ENCODE measurements around the gene CDH23.
"Not testable (repeated sequence)": the region's sequence is repeated elsewhere in the genome, so short reads cannot be mapped to it uniquely, and the experiment has no call there.

Gene CDH23

DNA sequence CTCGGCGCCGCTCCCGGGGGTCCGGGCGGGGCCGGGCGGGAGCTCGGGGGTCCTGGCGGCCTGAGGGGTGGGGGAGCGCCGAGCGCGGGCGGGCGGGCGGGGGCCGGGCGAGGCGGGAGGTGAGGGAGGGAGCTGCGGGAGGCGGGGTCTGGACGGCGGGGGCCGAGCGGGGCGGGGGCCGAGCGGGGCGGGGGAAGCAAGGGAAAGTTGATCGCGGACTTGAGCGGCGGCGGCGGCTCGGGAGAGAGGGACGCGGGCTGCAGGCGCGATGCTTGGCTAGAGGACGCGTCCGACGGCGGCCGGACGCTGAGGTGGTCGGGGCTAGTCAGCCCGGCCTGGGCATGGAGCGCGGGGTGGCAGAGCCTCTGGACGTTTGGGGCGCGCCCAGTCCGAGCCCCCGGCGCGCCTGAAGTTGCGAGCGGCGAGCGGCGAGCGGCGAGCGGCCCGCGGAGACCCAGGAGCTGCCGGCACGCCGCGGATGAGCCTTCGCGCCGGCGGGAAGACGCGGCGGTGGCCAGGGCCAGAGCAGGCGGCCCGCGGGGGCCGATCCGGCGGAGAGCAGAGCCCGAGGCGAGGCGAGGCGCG lies at the start of gene CDH23:
Gene CDH23 (plus strand): TSS at position 210 of the 585 bp plus-strand sequence. CDS start 42,912 bp downstream, outside the sequence.
- DNase-seq = no peak

DNA sequence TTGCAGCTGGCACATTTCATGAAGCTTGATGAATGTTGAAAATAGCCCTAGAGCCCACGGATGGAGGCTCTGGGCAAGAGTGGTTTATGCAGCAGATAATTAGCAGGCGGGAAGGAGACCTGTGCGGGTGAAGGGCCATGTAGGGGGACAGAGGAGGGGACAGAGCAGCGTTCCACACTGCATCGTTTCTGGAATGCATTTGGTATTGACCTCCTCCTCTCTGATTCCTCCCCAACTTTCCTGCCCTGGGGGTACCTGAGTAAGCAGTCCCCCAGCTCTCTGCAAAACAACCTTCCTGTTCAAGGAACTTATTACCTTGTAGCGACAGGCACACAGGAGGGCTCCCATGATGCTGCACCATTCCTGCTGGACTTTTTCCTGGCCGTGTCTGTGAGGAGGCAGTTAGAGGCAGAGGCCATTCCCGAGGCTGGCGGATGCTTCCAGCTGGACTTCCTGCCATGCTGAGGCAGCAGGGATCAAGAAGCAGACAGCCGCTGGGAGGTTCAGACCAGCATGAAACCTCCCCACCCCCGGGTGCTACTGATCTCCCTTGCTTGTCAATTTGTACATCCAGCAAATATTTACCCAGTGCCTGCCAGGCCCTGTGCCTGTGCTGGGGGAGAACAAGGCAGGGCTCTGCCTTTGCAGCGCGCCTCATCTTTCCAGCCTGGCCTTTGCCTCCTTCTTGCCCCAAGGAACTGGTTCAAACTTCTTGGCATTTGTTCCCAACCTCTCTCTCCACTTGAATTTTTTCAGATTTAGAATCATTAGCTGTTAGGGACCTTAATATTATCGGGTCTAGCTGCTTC lies 48.9 kb upstream of the CDH23 start:
- no peak for DNase-seq

DNA sequence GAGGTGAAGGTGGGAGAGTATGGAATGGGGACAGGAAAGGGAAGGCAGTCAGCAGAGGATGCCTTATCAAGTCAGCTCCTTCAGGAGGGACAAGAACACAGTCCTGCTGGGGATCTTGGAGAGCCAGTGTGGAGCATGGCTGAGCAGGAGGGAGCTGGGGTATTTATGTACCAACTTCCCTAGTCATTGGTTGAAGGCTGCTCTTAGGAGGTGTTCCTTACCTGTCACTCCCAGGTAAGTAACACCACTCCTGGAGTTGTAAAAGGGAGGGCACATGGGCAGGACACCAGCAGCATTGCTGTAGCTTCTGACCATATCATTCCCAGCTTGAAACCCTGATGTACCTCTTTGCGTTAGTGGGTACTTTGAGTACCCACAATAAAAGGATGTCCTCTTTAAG lies 47.9 kb upstream of the CDH23 start:
- no peak for DNase-seq

DNA sequence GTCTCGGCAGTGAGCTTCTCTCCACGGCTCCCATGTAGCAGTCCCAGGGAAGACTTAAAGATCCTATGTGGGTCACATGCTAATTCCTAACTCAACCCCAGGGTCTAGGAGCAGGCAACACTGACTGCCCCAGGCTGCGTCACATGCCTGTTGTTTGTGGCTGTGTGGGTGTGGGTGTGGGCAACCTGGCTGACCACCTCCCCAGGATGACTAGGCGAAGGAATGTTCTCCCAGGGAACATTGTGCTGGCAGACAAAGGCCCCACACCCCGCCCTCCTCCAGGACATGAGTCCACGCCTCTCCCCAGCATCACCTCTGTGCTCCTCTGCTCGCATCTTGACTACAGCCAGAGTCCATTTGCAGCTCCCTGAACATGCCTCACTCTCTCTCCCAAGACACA lies 47.3 kb upstream of the CDH23 start:
- DNase-seq = no peak

DNA sequence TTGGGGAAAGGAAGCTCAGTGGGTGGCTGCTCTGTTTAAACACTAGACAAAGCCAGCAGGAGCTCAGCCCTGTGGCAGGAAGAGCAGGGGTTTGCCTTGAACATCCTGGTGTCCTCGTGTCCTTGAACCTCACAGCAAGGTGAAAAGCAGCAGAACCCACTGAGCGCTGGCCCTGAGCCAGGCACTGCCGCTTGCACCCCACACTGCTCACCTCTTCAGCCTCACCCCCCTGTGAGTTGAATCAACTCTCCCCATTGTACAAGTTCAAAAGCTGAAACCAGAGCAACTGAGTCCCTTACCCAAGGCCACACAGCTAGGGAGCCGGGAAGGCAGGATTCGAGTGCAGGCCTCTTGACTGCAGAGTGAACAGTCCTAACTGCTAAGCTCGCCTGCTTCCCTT lies 45.6 kb upstream of the CDH23 start:
- no peak for DNase-seq

DNA sequence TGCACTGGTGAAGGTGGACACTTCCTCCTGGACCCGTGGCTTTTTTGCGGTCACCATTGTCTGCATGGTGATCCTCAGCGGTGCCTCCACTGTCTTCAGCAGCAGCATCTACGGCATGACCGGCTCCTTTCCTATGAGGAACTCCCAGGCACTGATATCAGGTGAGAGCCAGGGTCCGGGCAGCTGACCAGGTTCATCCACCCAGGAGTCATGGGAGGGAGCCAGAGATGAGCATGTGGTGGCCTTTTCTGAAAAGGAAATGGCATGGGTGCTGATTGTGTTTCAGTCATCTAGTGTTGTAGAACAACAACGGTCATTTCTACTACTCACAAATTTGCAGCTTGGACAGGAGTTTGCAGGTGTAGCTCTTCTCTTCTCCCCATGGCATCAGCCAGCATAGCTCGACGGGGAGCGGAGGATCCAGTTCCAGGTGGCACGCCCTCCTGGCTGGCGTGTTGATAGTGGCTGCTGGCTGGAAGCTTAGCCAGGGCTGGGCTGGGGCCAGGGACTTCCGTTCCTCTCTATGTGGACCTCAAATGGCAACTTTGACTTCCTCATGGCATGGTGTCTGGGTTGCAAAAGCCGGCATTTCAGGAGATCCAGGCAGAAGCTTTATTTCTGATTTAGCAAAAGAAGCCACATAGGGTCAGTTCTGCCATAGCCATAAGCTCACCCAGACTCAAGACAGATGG lies 44.9 kb upstream of the CDH23 start:
- DNase-seq = no peak

DNA sequence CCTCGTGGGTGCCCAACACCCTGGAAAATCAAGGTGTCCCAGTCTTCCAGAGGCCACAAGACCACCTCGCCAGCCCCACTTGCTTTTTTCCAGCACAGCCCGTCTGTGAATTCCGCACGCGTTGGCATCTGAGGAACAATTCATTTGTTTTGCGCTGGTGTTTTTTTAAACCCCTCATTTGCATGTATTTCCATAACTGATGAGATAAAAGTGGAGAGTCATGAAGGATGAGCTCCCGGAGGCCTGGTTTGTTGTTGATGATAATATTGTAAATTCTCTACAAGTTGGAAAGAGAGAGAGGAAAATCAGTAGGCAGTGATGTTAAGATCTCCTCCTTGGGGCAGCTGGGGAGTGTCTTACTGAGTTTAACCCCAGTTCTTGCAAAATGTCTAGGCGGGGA lies 43.1 kb upstream of the CDH23 start:
- DNase-seq = no peak

DNA sequence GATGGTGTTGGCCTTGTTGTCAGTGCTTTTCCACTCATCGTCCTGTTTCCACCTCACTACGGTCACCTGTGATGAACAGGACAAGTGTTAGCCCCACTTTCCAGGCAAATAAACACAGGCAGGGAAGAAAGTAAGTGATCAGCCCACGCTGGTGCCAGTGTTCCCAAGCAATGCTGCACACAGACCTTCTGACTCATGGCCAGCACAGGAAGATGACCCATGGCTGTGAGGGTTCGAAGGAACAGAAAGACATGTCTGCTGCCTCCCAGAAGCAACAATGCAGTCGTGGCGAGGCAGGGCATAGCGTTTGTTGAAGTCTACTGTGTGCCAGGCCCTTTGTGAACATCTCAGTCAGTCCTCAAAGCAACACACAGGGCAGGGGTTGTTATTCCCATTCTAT lies 41.9 kb upstream of the CDH23 start:
- DNase-seq = no peak

DNA sequence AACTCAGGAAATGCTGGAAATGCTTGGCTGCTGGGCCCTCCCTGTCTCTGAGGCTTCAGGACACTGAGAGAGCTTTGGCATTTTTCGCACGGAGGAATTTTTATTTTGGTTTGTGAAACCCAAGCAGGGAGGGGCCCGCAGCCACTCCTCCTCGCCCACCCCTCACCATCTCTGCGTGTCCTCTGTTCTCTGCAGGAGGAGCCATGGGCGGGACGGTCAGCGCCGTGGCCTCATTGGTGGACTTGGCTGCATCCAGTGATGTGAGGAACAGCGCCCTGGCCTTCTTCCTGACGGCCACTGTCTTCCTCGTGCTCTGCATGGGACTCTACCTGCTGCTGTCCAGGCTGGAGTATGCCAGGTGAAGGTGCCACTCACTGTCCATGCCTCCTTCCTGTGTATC lies 40.8 kb upstream of the CDH23 start:
- no peak for DNase-seq

DNA sequence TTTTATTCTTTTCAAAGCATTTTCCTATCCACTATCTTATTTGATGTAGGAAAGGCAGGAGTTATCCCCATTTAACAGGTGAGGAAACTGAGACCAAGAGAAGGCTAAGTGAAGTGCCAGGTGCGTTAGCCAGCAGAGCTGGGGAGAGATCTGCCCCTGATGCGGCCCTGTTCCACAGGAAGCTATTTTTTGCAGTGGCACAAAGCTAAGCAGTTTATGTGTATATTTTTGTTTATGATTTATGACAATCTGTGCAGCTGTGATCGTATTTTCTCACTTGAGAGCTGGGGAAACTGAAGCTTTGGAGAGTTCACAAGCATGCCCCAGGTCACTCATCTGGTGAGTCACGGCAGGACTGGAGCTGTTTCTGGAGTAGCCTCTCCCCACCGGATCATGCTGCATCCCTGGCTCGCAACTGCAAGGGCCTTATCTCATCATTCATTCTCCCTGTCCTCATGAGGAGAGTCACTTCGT lies 38.9 kb upstream of the CDH23 start:
- no peak for DNase-seq

DNA sequence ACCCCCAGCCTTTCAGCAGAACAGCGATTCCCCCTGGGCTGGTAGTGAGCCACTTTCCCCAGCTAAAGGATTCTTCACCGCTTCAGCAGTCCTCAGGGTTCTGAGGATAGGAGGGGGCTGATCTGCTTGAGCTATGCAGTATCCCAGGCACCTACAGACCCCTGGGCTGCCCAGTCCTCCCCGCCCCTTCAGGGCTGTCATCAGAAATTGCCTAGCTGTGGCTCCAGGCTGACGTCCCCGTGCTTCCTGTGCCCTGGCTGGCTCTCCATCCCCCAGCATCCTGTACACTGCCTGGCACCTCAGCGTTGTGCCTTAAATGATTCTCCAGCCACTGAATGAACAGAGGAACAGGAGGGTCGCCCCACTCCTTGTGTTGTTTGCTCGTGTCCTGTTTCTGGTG lies 38.4 kb upstream of the CDH23 start:
- DNase-seq = no peak

DNA sequence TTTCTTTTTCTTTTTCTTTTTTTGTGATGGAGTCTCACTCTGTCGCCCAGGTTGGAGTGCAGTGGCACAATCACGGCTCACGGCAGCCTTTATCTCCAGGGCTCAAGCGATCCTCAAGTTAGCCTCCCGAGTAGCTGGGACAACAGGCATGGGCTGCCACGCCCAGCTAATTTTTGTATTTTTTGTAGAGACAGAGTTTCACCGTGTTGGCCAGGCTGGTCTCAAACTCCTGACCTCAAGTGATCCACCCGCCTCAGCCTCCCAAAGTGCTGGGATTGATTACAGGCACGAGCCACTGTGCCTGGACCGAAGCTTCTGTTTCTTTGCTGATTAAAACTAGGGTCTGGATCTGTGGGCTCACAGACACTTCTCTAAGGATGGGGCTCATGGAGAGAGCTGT lies 37.8 kb upstream of the CDH23 start:
- not testable (repeated sequence) for DNase-seq

DNA sequence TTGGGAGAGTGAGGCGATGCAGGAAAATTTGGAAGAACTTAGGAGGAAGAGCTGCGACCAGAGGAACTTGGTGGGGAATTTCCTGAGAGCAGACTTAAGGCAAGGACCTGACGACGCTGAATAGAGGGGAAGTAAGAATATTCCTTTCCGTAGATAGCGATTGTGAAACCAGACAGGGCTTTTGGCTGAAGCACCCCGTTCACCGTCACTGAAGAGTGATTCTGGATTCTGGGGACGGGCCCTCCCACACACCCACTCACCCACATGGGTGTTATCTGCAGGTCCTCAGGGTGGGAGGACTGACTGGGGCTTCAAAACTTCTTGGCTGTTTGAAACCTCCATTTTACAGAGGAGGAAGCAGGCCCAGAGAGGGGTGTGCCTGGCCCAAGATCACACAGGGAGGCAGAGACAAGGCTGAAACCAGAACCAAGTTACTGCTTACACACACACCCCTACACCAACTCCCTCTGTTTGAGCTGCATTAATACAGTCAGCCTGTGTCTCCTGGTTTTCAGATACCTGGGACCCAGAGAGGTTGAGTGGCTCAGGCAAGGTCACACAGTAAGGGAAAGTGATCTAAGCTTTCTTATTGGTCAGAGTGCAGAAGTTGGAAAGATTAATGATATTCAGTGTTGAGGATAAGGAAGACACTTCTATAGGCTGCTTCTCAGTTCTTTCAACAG lies 37.2 kb upstream of the CDH23 start:
- no peak for DNase-seq

DNA sequence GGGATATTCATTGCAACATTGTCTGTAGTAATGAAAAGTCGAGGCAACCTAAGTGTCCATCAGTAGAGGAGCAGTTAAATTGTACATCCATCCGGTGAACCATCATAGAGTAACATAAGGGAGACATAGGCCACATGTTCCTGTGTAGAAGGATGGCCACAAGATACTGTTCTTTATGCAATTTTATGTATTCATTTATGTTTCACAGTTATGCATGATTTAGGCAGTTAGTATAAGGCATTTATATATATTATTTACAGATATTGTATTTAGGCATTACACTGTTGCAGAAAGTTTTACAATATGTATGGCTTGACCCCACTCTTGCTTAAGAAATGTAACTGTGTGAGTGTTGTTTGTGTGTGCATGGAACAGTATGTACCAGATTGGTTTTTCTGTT lies 36.0 kb upstream of the CDH23 start:
- no peak for DNase-seq

DNA sequence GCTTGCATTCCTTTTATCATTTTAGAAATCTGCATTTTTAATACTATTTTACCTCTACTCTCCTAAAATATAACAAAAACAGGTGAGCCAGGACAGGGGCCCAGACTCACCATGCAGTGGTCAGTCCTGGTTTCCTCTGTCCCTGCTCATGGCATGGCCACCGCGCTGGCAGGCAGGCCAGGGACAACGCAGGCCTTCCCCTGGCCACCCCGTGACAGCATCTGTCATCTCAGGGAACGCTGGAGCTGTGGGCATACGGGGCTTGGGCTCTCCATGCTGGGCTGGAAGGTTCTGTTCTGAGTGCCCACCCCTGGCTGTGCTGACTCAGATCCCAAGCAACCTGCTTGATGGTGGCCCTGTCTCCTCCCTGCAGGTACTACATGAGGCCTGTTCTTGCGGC lies 35.1 kb upstream of the CDH23 start:
- DNase-seq = no peak

DNA sequence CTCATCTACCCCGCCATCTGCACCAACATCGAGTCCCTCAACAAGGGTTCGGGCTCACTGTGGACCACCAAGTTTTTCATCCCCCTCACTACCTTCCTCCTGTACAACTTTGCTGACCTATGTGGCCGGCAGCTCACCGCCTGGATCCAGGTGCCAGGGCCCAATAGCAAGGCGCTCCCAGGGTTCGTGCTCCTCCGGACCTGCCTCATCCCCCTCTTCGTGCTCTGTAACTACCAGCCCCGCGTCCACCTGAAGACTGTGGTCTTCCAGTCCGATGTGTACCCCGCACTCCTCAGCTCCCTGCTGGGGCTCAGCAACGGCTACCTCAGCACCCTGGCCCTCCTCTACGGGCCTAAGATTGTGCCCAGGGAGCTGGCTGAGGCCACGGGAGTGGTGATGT lies 34.6 kb upstream of the CDH23 start:
- DNase-seq = no peak

DNA sequence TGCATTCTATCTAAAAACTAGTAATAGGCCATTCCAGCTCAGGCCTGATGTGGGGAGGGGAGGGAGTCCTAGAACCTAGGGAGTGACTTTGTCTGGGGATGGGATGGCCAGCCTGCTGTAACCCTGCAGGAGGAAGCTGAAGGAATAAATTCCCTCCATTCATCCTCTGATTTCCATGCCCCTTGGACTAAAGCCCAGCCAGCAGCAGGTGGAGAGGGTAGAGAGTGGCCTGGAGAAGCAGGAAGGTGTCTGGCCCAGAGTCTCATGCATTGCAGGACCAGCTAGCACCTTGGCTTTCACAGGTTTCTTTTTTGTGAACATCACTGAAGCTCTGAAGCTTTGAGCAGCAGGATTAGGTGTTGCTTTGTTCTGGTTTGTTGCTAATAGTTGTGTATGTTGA lies 32.8 kb upstream of the CDH23 start:
- DNase-seq = no peak

DNA sequence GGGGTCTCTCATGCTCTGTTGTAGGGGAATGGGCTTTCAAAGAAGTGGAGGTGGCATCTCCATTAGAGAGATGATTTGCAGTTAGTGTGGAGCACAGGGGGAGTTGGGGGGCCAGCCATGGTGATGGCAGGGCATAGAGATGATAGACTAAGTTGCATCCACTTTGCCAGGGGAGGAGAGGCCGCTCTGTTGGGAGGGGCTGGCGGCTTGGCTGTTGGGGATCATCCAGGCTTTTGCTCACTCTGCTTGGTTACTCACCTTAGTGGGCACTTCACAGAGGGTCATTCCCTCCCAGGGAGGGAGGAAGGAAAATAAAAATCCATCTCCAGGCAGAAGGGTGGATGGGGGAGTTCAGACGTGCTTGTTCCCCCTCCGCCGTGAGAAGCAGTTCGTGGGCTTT lies 31.4 kb upstream of the CDH23 start:
- DNase-seq = no peak

DNA sequence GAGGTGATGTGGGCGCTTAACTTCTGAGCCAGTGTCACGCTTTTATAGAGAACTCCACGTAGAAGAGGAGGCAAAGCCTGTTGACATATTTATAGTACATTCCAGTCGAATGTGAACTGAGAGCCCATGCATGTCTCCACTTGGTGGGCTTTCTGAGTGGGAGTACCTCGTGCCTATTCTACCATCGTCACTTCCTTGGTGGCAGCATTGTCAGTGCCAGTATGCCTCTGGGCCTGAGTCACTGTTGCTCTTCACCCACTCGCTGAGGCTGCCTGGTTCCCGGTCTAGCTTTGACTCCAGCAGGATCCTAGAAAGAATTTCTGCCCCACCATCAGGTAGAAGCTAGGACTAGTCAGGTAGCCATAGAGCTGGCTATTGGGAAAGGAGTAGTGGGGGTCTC lies 30.0 kb upstream of the CDH23 start:
- DNase-seq = no peak

DNA sequence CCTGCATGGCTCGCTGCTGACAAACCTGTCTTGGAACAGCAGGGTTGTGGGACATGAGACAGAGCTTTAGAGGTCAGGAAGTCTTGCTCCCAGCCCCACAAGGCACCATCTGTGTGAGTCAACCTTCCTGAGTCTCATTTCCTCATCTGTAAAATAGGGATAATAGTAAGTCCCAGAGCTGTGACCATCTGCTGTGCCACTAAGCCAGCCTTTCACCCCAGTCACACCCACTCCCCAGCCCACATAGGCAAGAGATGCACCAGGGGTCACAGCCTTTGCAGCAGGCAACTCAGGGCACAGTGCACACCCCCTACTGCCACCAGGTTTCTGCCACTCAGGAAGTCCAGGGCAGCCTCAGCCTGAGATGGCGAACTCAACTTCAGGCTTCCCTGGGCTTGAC lies 29.4 kb upstream of the CDH23 start:
- no peak for DNase-seq

DNA sequence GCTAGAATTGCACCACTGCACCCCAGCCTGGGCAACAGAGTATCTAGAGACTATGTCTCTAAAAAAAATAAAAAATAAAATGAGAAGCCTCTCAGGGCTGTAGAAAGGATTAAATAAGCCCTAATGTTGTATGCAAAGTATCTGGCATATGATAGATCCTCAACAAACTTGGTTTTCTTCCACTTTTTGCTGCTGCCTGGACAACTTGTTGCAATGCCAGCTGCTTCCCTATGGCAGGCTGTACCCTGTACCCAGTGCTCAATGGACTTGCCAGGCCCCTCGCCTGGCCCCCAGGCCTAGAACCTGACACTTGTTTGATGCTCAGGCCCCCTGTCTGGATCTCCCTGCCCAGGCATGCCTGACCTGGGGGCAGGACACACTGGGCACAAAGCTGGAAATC lies 28.5 kb upstream of the CDH23 start:
- DNase-seq = no peak

DNA sequence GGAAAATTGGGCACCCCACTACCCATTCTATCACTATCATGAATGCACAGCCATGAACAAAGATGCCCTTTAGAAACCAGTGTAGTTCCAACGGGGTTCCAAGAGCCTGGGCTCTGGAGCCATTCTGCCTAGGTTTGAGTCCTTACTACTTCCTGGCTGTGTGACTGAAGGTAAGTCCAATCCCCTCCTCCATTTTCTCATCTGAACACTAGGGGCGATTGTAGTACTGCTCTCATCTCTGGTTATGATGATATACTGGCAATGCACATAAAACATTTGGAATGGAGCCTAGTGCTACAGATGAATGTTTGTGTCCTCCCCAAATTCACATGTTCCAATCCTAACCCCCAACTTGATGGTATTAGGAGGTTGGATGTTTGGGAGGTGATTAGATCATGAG lies 28.1 kb upstream of the CDH23 start:
- no peak for DNase-seq

DNA sequence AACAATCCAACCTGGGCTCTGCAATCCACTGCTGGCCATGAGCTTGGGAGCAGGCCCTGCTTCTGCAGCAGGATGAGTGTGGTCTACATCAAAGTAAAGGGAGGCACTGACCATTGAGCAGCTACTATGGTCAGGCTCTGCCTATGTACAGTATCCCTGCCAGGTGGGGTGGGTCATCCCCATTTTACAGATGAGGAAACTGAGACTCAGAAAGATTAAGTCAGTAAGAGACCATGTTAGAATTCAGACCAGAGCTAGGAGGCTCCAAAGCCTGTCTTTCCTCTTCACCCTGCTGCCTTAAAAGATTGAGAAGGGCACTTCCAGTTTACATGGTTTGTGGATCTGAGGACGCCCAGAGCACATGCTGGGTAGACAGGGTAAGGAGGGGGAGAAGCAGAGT lies 27.1 kb upstream of the CDH23 start:
- no peak for DNase-seq

DNA sequence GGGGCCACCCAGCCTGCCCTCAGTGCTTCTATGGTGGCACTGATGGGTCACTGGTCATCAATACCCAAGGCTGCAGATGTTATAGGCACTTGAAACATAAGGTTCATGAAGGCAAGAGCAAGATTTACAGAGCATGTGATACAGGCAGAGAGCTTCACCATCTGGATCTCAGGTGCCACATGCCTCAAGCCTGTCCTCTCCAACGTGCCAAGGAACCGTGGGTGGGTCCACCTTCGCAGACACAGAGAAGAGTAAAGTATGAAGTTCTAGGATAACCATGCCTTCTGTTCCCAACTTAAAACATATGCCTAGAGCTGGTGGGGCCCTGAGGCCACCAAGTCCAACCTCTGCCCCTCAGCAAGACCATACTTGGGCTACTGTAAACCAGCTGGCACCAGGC lies 26.7 kb upstream of the CDH23 start:
- no peak for DNase-seq
